ENCODE measurements around the gene ELMOD3.
"Not testable (repeated sequence)": the region's sequence is repeated elsewhere in the genome, so short reads cannot be mapped to it uniquely, and the experiment has no call there.

The ELMOD3 gene

GRCh38 chr2:85422072-85422457 is 67.5 kb downstream of the ELMOD3 start:
- DNase-seq (ENCODE audit: low read depth in 2 of 3, low spot score in 1 of 3), result no peak

GRCh38 chr2:85423525-85423924 is 69.0 kb downstream of the ELMOD3 start:
- DNase-seq (ENCODE audit: low read depth in 2 of 3, low spot score in 1 of 3), result no peak

DNA sequence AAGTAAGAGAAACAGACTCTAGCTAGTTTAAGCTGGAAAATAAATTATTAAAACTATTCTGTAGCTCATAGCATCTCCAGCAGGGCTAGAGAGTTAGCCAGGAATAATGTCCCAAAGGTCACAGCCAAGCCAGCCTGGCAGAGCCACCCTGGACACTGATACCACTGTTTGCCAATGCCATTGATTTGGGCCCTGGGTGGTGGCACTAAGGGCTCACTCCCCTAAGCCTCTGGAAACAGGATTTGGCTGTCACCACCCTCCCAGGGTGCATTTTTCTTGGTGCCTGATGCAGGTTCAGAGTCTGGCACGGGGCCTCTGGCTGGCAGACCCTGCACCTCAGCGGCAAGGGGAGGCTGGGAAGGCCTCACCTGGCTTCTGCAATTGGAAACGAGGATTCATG is 71.0 kb downstream of the ELMOD3 start:
- DNase-seq (ENCODE audit: low read depth in 2 of 3, low spot score in 1 of 3), result no peak

DNA sequence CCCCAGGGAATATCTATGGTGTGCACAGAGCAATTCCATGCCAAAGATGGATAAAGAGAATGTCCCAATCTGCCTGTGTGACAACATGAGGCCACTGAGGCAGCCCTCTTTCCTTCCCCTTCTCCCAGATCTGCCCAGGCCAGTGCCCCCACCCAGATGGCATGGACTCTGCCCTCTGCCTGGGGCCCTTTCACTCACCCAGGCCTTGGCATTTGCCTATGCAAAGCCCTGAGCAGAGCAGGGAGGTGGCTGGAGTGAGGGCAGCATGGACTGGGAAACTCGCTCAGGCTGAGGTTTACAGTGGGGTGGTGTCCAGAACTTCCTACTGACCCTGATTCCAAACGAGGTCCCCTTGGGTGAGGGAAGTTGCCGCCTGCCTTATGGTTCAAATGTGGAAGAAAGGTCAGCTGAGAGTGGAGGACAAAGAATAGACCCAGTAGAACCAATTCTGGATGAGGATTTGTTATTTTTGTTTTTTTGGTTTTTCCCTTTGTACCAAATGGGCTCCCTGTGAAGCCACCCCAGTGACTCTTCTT is 72.8 kb downstream of the ELMOD3 start:
- no peak for DNase-seq (ENCODE audit: low read depth in 2 of 3, low spot score in 1 of 3)

- no peak for DNase-seq (ENCODE audit: low read depth in 2 of 3, low spot score in 1 of 3)
Observed at GRCh38 chr2:85428343-85428881, 73.8 kb downstream of the ELMOD3 start.

DNA sequence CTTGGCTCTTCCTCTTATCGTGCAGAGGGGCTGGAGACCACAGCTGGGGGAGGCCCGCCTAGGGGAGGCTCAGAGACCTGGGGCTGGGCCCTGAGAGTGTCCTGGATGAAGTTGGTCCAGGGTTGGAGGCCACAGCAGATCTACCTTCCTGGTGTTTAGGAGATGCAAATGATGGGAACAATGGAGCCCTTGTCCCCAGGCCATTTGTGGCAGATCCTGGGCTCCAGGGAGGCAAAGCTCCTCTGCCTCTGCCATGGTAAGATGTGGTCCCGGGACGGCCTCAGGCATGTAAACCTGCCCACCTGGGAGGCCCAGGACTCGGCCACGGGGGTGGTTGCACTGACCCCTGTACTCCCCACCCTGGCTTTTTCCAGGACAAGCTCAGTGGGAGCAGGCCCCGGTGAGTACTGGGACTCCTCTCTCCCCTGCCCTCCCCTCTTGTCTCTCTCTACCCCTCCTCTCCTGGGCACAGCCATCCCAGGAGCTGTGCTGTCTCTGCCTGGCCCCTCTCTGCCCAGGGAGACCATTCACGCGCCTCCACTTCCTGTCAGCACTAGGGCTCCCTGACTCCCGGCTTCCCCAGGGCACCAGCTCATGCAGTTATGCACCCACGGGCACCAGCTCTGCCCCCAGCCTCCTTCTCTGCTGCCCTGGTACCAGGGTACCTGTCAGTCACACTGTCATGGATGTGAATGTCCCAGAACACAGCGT is 74.8 kb downstream of the ELMOD3 start:
- DNase-seq (ENCODE audit: low read depth in 2 of 3, low spot score in 1 of 3), result no peak

GRCh38 chr2:85429924-85430289 is 75.3 kb downstream of the ELMOD3 start:
- no peak for DNase-seq (ENCODE audit: low read depth in 2 of 3, low spot score in 1 of 3)

DNA sequence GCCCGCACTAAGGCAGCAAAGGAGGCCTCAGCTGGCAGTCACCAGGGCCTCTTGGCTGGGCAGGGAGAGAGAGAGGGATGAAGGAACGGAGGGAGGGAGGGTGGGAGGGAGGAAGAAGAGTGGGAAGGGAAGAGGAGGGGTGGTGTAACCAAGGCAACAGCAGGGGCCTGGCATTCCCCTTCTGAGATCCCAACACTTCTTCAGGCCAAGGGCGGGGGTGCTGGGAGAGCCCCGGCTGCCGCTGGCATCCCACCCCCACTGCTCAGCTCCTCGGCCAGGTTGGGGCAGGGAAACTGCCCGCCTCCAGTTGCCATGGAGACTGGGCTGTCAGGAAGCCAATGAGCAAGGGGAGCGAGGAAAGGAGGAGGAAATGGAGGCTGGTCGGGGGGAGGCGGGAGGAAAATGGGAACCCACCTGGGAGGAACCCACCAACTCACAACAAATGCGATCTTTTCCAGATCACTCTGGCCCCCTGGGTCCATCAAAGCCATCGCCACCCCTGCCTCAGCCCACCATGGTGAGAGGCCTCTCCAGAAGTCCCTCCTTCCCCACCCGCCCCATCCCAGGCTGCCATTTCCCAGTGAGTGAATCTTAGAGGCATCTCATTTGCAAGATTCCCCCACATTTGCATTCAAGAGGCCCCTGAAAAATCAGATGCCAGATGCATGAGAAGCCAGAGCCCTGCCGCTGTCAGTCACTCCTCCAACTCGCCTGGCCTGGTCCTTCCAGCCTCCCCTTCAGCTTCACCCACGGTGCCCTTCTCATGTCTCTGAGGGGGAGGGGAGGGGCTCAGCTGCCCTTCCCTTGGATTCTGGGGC is 76.4 kb downstream of the ELMOD3 start:
- no peak for DNase-seq (ENCODE audit: low read depth in 2 of 3, low spot score in 1 of 3)

DNA sequence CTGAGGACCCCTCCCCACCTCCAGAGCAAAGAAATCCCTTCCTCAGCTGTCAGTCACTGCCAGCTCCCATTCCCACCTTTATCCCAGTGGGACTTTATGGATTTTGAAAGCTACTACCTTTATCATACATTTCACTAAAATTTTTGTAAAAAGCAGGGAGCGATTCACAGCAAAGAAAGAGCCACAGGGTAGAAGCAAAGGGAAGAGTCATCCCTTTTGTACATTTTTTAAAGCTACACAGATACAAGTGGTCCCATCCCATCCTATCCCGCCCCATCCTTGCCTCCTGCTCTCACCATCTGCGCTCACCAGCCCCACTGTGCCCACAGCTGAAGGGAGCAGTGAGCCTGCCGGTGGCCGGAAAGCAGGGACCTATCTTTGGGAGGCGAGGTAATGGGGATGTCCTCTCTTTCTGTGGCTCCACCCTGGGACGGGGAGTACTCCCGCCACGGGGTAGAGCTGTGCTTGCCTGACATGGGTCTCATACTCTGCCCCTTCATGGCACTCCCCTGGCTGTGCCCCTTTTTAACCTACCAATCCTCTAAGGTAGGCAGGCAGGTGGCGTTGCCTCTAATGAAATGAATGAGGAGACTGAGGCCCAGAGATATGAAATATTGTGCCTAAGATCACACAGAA is 77.1 kb downstream of the ELMOD3 start:
- DNase-seq (ENCODE audit: low read depth in 2 of 3, low spot score in 1 of 3), result no peak

DNA sequence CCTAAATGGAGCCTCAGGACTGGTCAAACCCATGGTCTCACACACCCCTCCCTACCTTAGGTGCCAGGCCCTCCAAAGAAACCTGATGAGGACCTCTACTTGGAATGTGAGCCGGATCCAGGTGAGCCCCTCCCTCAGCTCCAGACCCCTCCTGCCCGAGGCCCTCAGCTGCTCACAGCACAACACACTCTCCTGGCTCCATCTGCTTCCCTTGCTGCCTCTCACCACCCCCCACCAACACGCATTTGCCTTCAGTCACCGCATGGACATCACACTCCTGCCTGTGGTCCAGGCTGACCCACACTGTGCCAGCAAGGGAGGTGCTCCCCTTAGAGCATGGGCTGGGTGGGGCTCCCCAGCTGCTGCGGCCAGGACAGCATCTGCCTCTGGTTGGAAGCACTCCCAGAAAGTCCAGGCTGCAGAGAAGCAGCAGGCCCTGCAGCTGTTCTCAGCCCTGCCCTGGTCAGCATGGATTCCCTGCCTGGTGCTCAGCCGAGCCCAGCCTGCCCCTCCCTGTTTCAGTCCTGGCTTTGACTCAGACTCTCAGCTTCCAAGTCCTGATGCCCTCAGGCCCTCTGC is 79.0 kb downstream of the ELMOD3 start:
- DNase-seq (ENCODE audit: low read depth in 2 of 3, low spot score in 1 of 3), result no peak

- DNase-seq (ENCODE audit: low read depth in 2 of 3, low spot score in 1 of 3), result no peak
Observed at GRCh38 chr2:85434696-85435095, 80.1 kb downstream of the ELMOD3 start.

DNA sequence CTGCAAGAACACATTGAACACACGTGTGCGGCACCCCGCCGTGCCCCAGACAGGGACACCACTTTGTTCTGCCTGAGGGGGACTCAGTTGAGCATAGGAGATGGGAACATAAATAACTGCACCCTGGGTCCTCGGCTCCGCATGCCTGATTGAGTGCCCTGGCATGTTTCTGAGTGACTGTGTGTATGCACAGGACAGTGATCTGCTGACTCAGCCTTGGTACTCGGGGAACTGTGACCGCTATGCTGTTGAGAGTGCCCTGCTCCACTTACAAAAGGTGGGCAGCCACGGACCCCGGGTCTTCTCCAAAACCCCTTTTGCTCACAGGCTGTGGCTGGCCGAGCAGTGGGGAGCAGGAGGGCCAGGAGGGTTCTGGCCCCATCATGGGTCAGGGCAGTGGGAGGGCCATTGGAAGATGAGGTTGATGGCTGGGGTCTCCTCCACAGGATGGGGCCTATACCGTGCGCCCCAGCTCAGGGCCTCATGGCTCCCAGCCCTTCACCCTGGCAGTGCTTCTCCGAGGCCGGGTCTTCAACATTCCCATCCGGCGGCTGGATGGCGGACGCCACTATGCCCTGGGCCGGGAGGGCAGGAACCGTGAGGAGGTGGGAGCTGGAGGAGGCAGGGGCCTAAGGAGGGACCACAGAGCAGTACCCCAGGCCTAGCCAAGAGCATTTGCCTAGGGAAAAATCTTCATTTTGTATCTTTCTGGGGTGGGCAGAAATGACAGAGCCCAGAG is 80.8 kb downstream of the ELMOD3 start:
- no peak for DNase-seq (ENCODE audit: low read depth in 2 of 3, low spot score in 1 of 3)

DNA sequence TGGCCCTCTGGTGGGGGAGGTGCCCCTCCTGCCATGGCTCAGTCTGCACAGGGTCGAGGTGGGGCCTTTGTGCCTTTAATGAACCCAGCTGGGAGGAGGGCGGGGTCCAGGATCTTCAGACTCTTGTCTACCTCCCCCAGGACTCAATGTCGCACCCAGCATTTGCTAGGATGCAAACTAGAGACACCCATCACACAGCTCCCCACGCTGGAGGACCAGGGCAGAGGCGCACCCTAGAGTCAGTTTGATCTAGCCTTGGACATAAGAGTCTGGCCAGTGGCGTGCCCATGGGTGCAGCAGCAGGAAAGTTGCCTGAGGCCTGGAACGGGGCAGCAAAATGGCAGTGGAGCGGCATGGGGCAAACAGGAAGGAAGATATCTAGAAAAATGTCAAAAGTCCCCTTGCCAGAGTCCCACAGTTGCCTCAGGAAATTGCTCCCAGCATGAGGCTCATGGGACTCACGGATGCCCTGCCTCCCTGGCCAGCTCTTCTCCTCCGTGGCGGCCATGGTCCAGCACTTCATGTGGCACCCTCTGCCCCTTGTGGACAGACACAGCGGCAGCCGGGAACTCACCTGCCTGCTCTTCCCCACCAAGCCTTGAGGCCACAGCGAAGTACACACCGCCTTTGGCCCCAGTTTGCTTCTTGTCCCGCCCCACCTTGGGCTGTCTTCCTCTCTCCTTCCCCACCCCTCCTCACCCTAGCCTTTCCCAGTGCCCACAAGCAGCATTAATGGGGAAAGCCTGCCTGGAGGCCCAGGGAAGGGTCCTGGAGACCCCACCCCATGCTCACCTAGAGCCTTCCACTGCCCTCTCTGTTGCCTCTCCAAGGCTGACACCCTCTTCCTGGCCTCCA is 81.6 kb downstream of the ELMOD3 start:
- DNase-seq (ENCODE audit: low read depth in 2 of 3, low spot score in 1 of 3), result no peak

GRCh38 chr2:85436836-85437487 is 82.4 kb downstream of the ELMOD3 start:
- DNase-seq (ENCODE audit: low read depth in 2 of 3, low spot score in 1 of 3), result no peak

DNA sequence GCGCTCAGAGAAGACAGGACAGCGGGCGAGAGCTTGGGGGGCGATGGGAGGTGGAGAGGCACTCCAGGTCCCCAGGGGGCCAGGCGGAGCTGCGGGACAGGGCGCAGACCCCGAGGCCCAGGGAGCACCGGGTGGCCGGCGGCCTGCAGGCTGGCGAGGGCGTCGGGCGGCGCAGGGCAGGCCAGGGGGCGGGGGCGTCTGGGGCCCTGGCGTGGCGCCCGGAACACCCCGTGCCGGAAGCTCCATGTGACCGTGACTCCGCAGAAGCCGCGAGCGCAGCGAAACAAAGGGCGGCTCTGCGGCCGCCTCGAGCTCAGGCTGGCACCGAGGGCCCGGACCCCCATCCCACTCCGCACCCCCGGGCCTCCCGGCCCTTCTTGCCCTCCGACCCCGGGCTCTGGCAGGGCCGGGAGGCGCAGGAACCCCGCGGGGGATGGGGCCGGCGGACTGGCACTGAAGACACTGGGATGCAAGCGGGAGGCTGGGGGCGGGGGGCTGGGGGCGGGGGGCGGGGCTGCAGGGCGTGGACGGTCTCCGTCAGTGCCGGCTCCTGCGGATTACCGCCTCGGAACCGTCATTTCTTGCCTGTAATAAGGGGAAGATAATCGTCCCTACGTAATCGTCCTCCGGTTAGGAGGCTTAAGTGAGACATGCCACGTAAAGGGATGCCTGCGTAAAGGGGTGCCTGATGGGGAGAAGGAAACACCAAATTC is 83.1 kb downstream of the ELMOD3 start:
- peak; percentile 46 to 71 (median 53) for DNase-seq (ENCODE audit: low read depth in 2 of 3, low spot score in 1 of 3)

- no peak for DNase-seq (ENCODE audit: low read depth in 2 of 3, low spot score in 1 of 3)
Observed at GRCh38 chr2:85438201-85439024, 83.8 kb downstream of the ELMOD3 start.

GRCh38 chr2:85439025-85439472 is 84.5 kb downstream of the ELMOD3 start:
- no peak for DNase-seq (ENCODE audit: low read depth in 2 of 3, low spot score in 1 of 3)

DNA sequence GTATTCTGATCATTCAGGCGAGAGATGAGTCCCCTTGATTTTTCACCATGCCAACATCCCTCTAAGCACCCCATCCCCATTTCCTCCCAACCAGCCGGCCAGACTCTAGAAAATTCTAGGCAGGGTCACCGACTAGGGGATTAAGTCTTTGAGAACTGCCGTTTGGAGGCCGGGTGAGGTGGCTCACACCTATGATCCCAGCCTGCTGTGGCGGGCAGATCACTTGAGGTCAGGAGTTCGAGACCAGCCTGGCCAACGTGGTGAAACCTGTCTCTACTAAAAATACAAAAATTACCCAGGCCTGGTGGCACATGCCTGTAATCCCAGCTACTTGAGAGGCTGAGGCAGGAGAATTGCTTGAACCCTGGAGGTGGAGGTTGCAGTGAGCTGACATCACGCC is 85.0 kb downstream of the ELMOD3 start:
- DNase-seq (ENCODE audit: low read depth in 2 of 3, low spot score in 1 of 3), result not testable (repeated sequence)

All from stimulated activated CD4-positive, alpha-beta T cell treated with anti-CD3 and anti-CD28 coated beads, Interleukin-12 subunit alpha, Interleukin-12 subunit beta, amount 100 ng/mL, for 48 hours (primary cell).